Activated T-helper 1 cell treated with Interleukin-2 at 50 U/mL for 16 hours (primary cell): ENCODE results near the gene MAP2K5.

ENCODE experiments used
- DNase-seq: peaks from one replicate; pipeline ENCODE4 v3.0.0-alpha.2; 2020; ENCODE audit warnings: low read depth

Gene MAP2K5

GRCh38 chr15:67723294-67724024 is 181.0 kb downstream of the MAP2K5 start:
- DNase-seq: no peak

GRCh38 chr15:67724691-67725375 is 182.3 kb downstream of the MAP2K5 start:
- no peak for DNase-seq

- no peak for DNase-seq
These were observed 187.6 kb downstream of the MAP2K5 start for GRCh38 chr15:67730135-67730534.

GRCh38 chr15:67731112-67731721 is 188.7 kb downstream of the MAP2K5 start:
- DNase-seq: no peak

GRCh38 chr15:67732164-67732563 is 189.7 kb downstream of the MAP2K5 start:
- DNase-seq: no peak

GRCh38 chr15:67732671-67733374 is 190.3 kb downstream of the MAP2K5 start:
- no peak for DNase-seq

- DNase-seq: no peak
These were observed 193.4 kb downstream of the MAP2K5 start for GRCh38 chr15:67735896-67736295.

GRCh38 chr15:67736810-67737209 is 194.3 kb downstream of the MAP2K5 start:
- no peak for DNase-seq

- no peak for DNase-seq
These were observed 195.6 kb downstream of the MAP2K5 start for GRCh38 chr15:67738056-67738455.

- DNase-seq: no peak
These were observed 197.9 kb downstream of the MAP2K5 start for GRCh38 chr15:67740405-67740804.

GRCh38 chr15:67741308-67741707 is 198.8 kb downstream of the MAP2K5 start:
- DNase-seq: no peak

- DNase-seq: no peak
These were observed 201.1 kb downstream of the MAP2K5 start for GRCh38 chr15:67743558-67743957.

GRCh38 chr15:67744331-67745072 is 202.0 kb downstream of the MAP2K5 start:
- no peak for DNase-seq

- no peak for DNase-seq
These were observed 202.8 kb downstream of the MAP2K5 start for GRCh38 chr15:67745073-67746006.

GRCh38 chr15:67746022-67746421 is 203.5 kb downstream of the MAP2K5 start:
- DNase-seq: no peak

- no peak for DNase-seq
These were observed 203.9 kb downstream of the MAP2K5 start for GRCh38 chr15:67746450-67746849.

- DNase-seq: no peak
These were observed 205.4 kb downstream of the MAP2K5 start for GRCh38 chr15:67747921-67748320.

GRCh38 chr15:67750371-67750770 is 207.9 kb downstream of the MAP2K5 start:
- no peak for DNase-seq

GRCh38 chr15:67753891-67754290 is 211.4 kb downstream of the MAP2K5 start:
- DNase-seq: no peak

- no peak for DNase-seq
These were observed 212.8 kb downstream of the MAP2K5 start for GRCh38 chr15:67755264-67755663.

- no peak for DNase-seq
These were observed 213.4 kb downstream of the MAP2K5 start for GRCh38 chr15:67755936-67756335.
